ENCODE data around the gene PRKCB.
A peak's percentile ranks its signal among the peaks of the same experiment; 100 is the strongest.

Gene PRKCB

DNA sequence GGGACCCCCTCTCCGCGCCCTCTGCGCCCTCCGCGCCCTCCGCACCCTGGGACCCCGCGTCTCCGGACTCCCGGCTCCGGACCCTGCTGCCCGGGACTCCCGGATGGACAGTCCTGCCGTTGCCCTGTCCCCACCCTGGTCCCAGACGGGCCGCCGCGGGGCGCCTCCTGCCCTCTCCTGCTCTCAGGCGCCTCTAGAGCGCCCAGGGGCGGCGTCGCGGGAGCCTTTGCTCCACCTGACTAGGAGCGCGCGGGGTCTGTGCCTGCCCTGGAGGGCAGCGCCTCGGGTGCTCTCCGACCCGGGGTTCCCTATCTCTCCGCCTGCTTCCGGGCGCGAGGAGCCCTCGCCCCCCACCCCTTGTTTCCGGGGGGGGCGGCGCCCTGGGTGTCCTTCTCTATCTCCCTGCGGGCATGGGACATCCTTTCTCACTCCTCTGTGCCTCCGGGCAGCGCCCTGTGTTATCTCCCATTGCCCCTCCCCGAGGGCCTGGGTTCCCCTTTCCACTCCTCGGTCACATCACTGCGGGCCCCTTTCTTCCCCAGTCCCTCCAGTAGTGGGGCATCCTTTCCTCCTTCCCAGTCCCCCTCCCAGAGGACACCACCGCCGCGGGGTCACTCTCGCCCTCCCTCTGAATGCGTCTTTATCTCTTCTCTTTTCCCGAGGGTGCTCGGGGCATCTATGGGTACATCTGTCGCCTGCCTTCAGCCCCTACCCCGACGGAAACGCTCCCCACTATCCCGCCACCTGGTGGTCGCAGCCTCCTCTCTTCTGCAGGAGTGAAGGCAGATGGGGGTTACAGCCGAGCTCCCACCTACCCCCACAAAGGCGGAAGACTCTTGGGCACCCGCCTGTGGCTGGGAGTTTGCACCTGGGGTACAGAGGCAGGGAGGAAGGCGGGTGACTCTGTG, 875 bp downstream of the PRKCB start:
- H3K79me2 ChIP-seq (ENCODE audit: insufficient read depth, low read length) = peaks cover 50% of the 10 kb centered on the region
- peak overlapping the region; percentile 89 for H3K4me2 ChIP-seq (ENCODE audit: low read depth, low read length, poor library complexity, severe bottlenecking)
- no peak for TF ChIP-seq EZH2phosphoT487 (IDR thresholded peaks at IDR 0.05; ENCODE audit: borderline replicate concordance)
- TF ChIP-seq CTCF (conservative IDR thresholded peaks at IDR 0.05; ENCODE audit: low read length) = peak; percentile 62
- H3F3A ChIP-seq (ENCODE audit: low read depth) = no peaks in the 10 kb centered on the region
- no peaks in the 10 kb centered on the region for H3K9me3 ChIP-seq (ENCODE audit: insufficient read depth, low read depth, low read length)
- H3K27me3 ChIP-seq (ENCODE audit: insufficient read depth, low read length, poor library complexity, severe bottlenecking) = no peaks in the 10 kb centered on the region
- peak overlapping the region; percentile 85 for H3K4me3 ChIP-seq (ENCODE audit: low read length, poor library complexity, severe bottlenecking)
- H3K4me1 ChIP-seq (ENCODE audit: insufficient read depth, low read length, poor library complexity, severe bottlenecking) = peaks cover 60% of the 10 kb centered on the region
- no peaks in the 10 kb centered on the region for H3K36me3 ChIP-seq (ENCODE audit: insufficient read depth, low read length)
- peaks cover 18% of the 10 kb centered on the region for H4K20me1 ChIP-seq (ENCODE audit: insufficient read depth, low read length, poor library complexity, severe bottlenecking)
- no peaks in the 10 kb centered on the region for H3K9me2 ChIP-seq (replicated peaks; ENCODE audit: low read depth, low read length)
- H3K9ac ChIP-seq (ENCODE audit: low read depth, low read length, poor library complexity, severe bottlenecking) = peak overlapping the region; percentile 72
- peak overlapping the region; percentile 42 for H2AFZ ChIP-seq (ENCODE audit: low read length)

GRCh38 chr16:23837553-23838308, 1.9 kb downstream of the PRKCB start:
- TF ChIP-seq CTCF (conservative IDR thresholded peaks at IDR 0.05; ENCODE audit: low read length) (no peak), EZH2phosphoT487 (IDR thresholded peaks at IDR 0.05; ENCODE audit: borderline replicate concordance) (no peak)
- Histone ChIP-seq H3K36me3 (ENCODE audit: insufficient read depth, low read length) (no peaks in the 10 kb centered on the region), H3K9ac (ENCODE audit: low read depth, low read length, poor library complexity, severe bottlenecking) (peak overlapping the region; percentile 72), H3K9me2 (replicated peaks; ENCODE audit: low read depth, low read length) (no peaks in the 10 kb centered on the region), H4K20me1 (ENCODE audit: insufficient read depth, low read length, poor library complexity, severe bottlenecking) (peaks cover 18% of the 10 kb centered on the region), H2AFZ (ENCODE audit: low read length) (no peak overlapping the region), H3K27me3 (ENCODE audit: insufficient read depth, low read length, poor library complexity, severe bottlenecking) (no peaks in the 10 kb centered on the region), H3K4me2 (ENCODE audit: low read depth, low read length, poor library complexity, severe bottlenecking) (peak overlapping the region; percentile 89), H3K4me3 (ENCODE audit: low read length, poor library complexity, severe bottlenecking) (peak overlapping the region; percentile 85), H3F3A (ENCODE audit: low read depth) (no peaks in the 10 kb centered on the region), H3K4me1 (ENCODE audit: insufficient read depth, low read length, poor library complexity, severe bottlenecking) (peaks cover 67% of the 10 kb centered on the region), H3K79me2 (ENCODE audit: insufficient read depth, low read length) (peaks cover 56% of the 10 kb centered on the region), H3K9me3 (ENCODE audit: insufficient read depth, low read depth, low read length) (no peaks in the 10 kb centered on the region)

DNA sequence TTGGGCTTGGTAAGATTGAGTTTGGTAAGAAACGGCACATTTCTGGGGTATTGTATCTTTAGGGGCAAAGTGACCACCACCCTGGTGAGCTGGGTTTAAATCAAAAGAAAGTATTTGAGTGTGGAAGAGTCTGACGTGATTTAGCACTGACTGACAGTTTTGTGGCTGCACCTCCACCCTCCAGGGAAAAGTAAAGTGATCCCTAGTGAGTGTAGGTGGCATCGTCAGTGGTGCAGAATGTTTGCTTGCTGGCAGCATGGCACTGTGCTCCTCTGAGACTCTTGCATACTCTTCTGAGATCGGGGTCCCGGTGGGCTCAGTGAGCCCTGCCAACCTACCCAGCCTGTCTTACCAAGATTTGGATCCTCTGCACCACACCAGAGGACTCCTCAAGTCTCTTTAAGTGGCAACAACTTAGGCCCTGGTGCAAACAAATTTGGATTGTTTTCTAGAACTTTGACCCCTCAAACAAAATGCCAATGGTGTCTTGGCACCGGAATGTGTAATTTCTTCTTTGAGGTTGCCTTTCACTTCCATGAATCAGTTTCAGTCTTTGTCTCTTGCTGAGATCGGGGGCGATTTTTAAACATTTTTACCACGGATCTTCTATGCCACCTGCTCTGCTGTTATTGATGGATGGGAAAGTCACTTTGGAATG, 2.8 kb downstream of the PRKCB start:
- Histone ChIP-seq H3F3A (ENCODE audit: low read depth) (0 out of 2 replicates have a peak, but pooled peaks cover 4% of the 10 kb centered on the region), H3K27me3 (ENCODE audit: insufficient read depth, low read length, poor library complexity, severe bottlenecking) (no peaks in the 10 kb centered on the region), H3K9me3 (ENCODE audit: insufficient read depth, low read depth, low read length) (no peaks in the 10 kb centered on the region), H3K79me2 (ENCODE audit: insufficient read depth, low read length) (peaks cover 59% of the 10 kb centered on the region), H3K4me2 (ENCODE audit: low read depth, low read length, poor library complexity, severe bottlenecking) (peak overlapping the region; percentile 89), H3K4me1 (ENCODE audit: insufficient read depth, low read length, poor library complexity, severe bottlenecking) (peaks cover 66% of the 10 kb centered on the region), H4K20me1 (ENCODE audit: insufficient read depth, low read length, poor library complexity, severe bottlenecking) (peaks cover 21% of the 10 kb centered on the region), H2AFZ (ENCODE audit: low read length) (no peak overlapping the region), H3K9ac (ENCODE audit: low read depth, low read length, poor library complexity, severe bottlenecking) (peak overlapping the region; percentile 72), H3K4me3 (ENCODE audit: low read length, poor library complexity, severe bottlenecking) (peak overlapping the region; percentile 85), H3K9me2 (replicated peaks; ENCODE audit: low read depth, low read length) (no peaks in the 10 kb centered on the region), H3K36me3 (ENCODE audit: insufficient read depth, low read length) (no peaks in the 10 kb centered on the region)
- TF ChIP-seq EZH2phosphoT487 (IDR thresholded peaks at IDR 0.05; ENCODE audit: borderline replicate concordance) (no peak), CTCF (conservative IDR thresholded peaks at IDR 0.05; ENCODE audit: low read length) (no peak)
